ENCODE results near the gene THEM5.

THEM5 gene

GRCh38 chr1:151801310-151801820, 52.1 kb downstream of the THEM5 start:
- CTCF ChIA-PET: no interaction called here

GRCh38 chr1:151800830-151801229, 52.7 kb downstream of the THEM5 start:
- no peak overlapping the region for H3K27ac ChIP-seq
- DNase-seq (ENCODE audit: low spot score): no peak
- no peak for TF ChIP-seq CTCF (conservative IDR thresholded peaks at IDR 0.05; ENCODE audit: low read depth)
- POLR2A ChIA-PET (ENCODE audit: low non-redundant PET): no interaction called here
- CTCF ChIA-PET: no interaction called here

More at GRCh38 chr1:151801310-151801820, 52.1 kb downstream of the THEM5 start:
- no peak for DNase-seq (ENCODE audit: low spot score)
- POLR2A ChIA-PET (ENCODE audit: low non-redundant PET): no interaction called here
- H3K27ac ChIP-seq: no peak overlapping the region
- TF ChIP-seq CTCF (conservative IDR thresholded peaks at IDR 0.05; ENCODE audit: low read depth): no peak

DNA sequence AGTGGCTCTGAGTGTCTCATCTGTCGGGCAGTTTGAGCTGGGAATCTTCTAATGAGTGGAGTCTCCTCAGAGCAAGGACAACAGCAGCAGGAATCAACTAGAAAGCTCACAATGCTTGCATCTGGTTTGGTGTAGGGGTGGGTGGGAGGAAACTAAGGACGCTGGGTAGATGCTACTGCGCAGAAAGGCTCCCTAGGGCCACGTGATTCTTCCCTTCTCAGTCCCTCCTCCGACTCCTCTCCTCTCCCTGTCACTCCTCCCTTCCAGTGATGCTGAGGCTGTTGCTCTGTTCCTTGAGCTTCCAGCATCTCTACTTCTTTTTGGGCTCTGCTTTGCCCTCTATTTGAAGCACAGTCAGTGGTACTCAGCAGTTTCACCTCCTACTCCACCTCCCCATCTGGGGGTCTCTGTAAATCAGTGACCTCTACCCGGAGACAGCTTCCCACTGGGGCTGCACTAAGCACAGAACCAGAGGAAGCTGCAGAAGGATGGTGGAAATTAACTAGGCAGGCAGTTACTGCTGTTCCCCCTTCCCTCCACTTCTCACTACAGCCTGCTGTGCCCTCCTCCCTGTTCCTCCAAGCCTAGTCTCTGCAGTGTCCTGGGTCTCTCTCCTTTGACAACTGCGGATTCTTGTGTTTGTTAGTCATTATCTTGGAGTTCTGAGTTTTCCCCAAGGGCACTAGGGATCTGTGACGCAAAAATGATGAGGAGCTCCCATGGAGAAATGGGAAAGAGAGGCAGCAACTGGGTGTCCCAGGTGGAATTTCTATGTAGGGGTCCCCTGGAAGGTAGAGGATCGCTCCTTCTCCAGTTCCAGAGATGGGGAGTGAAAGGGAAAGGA, 54.1 kb downstream of the THEM5 start:
- H3K27ac ChIP-seq: no peak overlapping the region
- CTCF ChIA-PET: interaction anchor here (0.6 to 1.3 kb wide), 2 partner anchors 8 to 731 kb away, joined by 3 to 4 read pairs; no protein-coding TSS in a partner anchor
- TF ChIP-seq CTCF (conservative IDR thresholded peaks at IDR 0.05; ENCODE audit: low read depth): no peak
- no peak for DNase-seq (ENCODE audit: low spot score)
- POLR2A ChIA-PET (ENCODE audit: low non-redundant PET): no interaction called here

GRCh38 chr1:151798571-151798970, 54.9 kb downstream of the THEM5 start:
- CTCF ChIA-PET: interaction anchor here (0.6 to 1.3 kb wide), 2 partner anchors 8 to 730 kb away, joined by 3 to 4 read pairs; no protein-coding TSS in a partner anchor
- TF ChIP-seq CTCF (conservative IDR thresholded peaks at IDR 0.05; ENCODE audit: low read depth): no peak
- H3K27ac ChIP-seq: no peak overlapping the region
- POLR2A ChIA-PET (ENCODE audit: low non-redundant PET): no interaction called here
- no peak for DNase-seq (ENCODE audit: low spot score)
